Measurements from ENCODE around the gene NCS1. TPM values are rescaled to one million over a fixed set of nuclear protein-coding genes. Genes with fewer than 3 reads are reported as not detected.

The NCS1 gene
- total and polyA plus RNA-seq, 5 experiments from 2014 or later = 0.30 TPM; not detected in 4

GRCh38 chr9:130149654-130150286, 22.4 kb upstream of the NCS1 start:
- DNase-seq = no peak
- Mint-ChIP-seq H3K9me3 (no peaks in the 10 kb centered on the region), H3K4me1 (peaks cover 0 to 2% (median 1%) of the 10 kb centered on the region in 4 donors), H3K36me3 (no peaks in the 10 kb centered on the region), H3K27ac (no peak overlapping the region), H3K27me3 (peaks cover 0 to 18% (median 9%) of the 10 kb centered on the region in 5 donors), H3K4me3 (no peak overlapping the region)
- ATAC-seq = no peak
- POLR2A ChIA-PET = no interaction called here

GRCh38 chr9:130150779-130151382, 21.3 kb upstream of the NCS1 start:
- no peaks in the 10 kb centered on the region for H3K36me3 Mint-ChIP-seq
- peaks cover 0 to 13% (median 5%) of the 10 kb centered on the region in 5 donors for H3K27me3 Mint-ChIP-seq
- no peak overlapping the region for H3K4me3 Mint-ChIP-seq
- H3K9me3 Mint-ChIP-seq = no peaks in the 10 kb centered on the region
- ATAC-seq (no peak), DNase-seq (no peak)
- peaks cover 0 to 2% (median 0%) of the 10 kb centered on the region in 4 donors for H3K4me1 Mint-ChIP-seq
- POLR2A ChIA-PET = no interaction called here
- H3K27ac Mint-ChIP-seq = peak overlapping the region in 1 of 10 donors; percentile 38

GRCh38 chr9:130154816-130155215, 17.4 kb upstream of the NCS1 start:
- ATAC-seq (no peak), DNase-seq (no peak)
- Mint-ChIP-seq H3K27ac (no peak overlapping the region), H3K9me3 (no peaks in the 10 kb centered on the region), H3K4me1 (no peaks in the 10 kb centered on the region), H3K4me3 (no peak overlapping the region), H3K27me3 (no peaks in the 10 kb centered on the region), H3K36me3 (no peaks in the 10 kb centered on the region)
- POLR2A ChIA-PET = no interaction called here

DNA sequence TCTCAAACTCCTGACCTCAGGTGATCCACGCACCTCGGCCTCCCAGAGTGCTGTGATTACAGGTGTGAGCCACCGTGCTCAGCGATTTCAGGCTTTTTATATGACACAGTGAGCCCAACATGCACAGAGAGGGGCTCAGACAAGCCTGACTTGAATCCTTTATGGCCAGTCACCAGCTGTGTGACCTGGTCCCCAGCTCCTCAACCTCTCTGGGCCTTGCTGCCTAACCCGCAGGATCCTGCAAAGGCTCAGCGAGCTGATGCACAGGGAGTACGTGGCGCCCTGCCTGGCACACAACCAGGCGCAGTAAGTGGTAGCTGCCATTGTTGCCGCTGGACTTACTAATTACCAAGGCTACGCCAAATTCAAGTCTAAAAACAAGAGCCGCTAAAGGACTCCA, 16.6 kb upstream of the NCS1 start:
- no peak overlapping the region for H3K27ac Mint-ChIP-seq
- no peaks in the 10 kb centered on the region for H3K27me3 Mint-ChIP-seq
- H3K36me3 Mint-ChIP-seq = no peaks in the 10 kb centered on the region
- no peak overlapping the region for H3K4me3 Mint-ChIP-seq
- no peak for DNase-seq
- no peaks in the 10 kb centered on the region for H3K4me1 Mint-ChIP-seq
- H3K9me3 Mint-ChIP-seq = no peaks in the 10 kb centered on the region
- ATAC-seq = no peak
- POLR2A ChIA-PET = no interaction called here

DNA sequence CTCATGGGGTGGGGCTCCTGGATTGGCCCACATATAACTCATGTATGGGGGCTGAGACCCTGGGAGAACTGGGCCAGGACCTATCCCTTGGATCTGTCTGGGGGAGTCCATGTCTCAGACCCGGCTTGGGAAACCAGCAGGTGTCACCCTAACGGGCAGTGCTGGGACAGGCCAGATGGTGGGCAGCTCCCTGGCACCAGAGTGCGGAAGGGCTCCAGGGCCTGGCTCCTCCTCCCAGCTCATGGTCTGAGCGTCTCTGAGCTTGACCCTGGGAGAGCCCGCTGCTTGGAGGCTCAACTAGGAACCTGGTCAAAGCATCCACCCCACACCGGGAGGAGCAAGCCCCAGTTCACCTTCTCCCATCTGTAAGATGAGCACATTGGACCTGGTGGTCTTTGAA, 15.5 kb upstream of the NCS1 start:
- Mint-ChIP-seq H3K27ac (no peak overlapping the region), H3K4me3 (no peak overlapping the region), H3K36me3 (no peaks in the 10 kb centered on the region), H3K9me3 (no peaks in the 10 kb centered on the region), H3K4me1 (no peaks in the 10 kb centered on the region), H3K27me3 (no peaks in the 10 kb centered on the region)
- DNase-seq = no peak
- ATAC-seq = no peak
- POLR2A ChIA-PET = no interaction called here

DNA sequence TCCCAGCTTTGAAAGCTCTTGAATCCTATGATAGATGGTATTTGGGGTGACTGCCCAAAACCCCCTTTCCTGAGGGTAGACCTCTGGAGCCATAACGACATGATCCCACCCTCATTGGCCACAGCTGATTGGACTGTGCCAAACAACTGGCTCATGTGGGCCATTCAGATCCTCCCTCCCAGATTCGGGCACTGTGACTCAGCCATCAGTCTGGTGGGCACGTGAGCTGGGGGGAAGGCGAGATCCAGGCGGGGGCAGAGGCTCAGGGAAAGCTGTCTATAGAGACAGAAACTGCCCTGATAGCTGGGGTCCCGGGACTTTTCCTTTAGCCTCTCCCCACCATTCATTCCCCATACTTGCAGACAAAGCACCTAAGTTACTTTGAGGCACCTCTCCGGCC, 15.1 kb upstream of the NCS1 start:
- ATAC-seq = no peak
- Mint-ChIP-seq H3K27ac (no peak overlapping the region), H3K4me3 (no peak overlapping the region), H3K9me3 (no peaks in the 10 kb centered on the region), H3K4me1 (no peaks in the 10 kb centered on the region), H3K36me3 (no peaks in the 10 kb centered on the region), H3K27me3 (no peaks in the 10 kb centered on the region)
- DNase-seq = no peak
- POLR2A ChIA-PET = no interaction called here

DNA sequence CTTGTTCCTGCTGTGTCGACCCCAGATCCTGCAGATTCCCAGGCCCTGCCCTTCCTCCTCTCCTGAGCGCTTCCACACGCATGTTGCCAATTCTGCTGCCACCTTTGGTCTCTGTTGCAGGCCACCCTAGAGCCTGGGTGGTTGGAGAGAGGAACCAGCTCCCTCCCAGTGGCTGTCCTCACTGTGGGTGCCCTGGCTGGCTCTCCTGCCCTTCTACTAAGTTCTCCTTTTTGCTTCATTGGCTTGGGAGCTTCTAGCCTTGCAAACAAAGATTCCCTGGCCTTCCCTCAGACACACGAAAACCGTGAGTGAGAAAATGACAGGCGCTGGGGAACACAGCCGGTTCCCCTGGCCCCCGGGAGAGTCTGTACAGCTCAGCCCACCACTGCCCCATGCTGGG, 14.2 kb upstream of the NCS1 start:
- POLR2A ChIA-PET = no interaction called here
- H3K4me3 Mint-ChIP-seq = no peak overlapping the region
- ATAC-seq (no peak), DNase-seq (no peak)
- H3K27ac Mint-ChIP-seq = peak overlapping the region in 1 of 10 donors; percentile 51
- H3K9me3 Mint-ChIP-seq = no peaks in the 10 kb centered on the region
- no peaks in the 10 kb centered on the region for H3K36me3 Mint-ChIP-seq
- no peaks in the 10 kb centered on the region for H3K4me1 Mint-ChIP-seq
- no peaks in the 10 kb centered on the region for H3K27me3 Mint-ChIP-seq

- DNase-seq (no peak), ATAC-seq (no peak)
- Mint-ChIP-seq H3K36me3 (no peaks in the 10 kb centered on the region), H3K4me1 (no peaks in the 10 kb centered on the region), H3K4me3 (no peak overlapping the region), H3K9me3 (no peaks in the 10 kb centered on the region), H3K27me3 (no peaks in the 10 kb centered on the region), H3K27ac (no peak overlapping the region)
- POLR2A ChIA-PET = no interaction called here
Observed at GRCh38 chr9:130159057-130159456, 13.1 kb upstream of the NCS1 start.

DNA sequence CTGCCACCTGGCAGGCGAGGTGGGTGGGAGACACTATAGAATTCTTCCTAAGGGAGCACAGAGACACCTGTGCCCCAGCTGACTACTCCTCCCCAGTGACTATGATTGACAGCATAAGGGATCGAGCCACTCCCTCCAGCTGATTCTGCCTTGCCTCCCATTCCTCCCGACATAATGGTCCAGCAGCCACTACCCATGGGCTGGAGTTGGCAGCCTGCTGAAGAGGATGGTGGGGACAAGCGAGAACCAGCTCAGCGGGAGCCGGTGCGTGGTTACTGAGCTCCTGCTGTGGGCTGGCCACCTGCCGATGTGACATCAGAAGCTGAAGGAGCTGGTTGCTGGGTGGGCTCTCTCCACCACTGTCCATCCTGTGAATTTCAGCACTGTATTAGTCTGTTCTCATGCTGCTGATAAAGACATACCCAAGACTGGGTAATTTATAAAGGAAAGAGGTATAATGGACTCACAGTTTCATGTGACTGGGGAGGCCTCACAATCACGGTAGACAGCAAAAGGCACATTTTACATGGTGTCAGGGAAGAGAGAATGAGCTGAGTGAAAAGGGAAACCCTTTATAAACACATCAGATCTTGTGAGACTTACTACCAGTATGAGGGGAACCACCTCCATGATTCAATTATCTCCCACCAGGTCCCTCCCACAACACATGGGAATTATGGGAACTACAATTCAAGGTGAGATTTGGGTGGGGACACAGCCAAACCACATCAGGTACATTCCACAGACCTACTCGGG, 12.1 kb upstream of the NCS1 start:
- POLR2A ChIA-PET = no interaction called here
- Mint-ChIP-seq H3K4me3 (no peak overlapping the region), H3K27ac (peak overlapping the region in 1 of 10 donors; percentile 31), H3K27me3 (no peaks in the 10 kb centered on the region), H3K4me1 (no peaks in the 10 kb centered on the region), H3K9me3 (no peaks in the 10 kb centered on the region), H3K36me3 (no peaks in the 10 kb centered on the region)
- ATAC-seq (no peak), DNase-seq (no peak)

- DNase-seq (no peak), ATAC-seq (no peak)
- H3K36me3 Mint-ChIP-seq = no peaks in the 10 kb centered on the region
- H3K4me3 Mint-ChIP-seq = no peak overlapping the region
- H3K27ac Mint-ChIP-seq = peak overlapping the region in 1 of 10 donors; percentile 67
- H3K9me3 Mint-ChIP-seq = no peaks in the 10 kb centered on the region
- H3K27me3 Mint-ChIP-seq = no peaks in the 10 kb centered on the region
- POLR2A ChIA-PET = interaction anchor here (0.8 kb wide), 1 partner anchor 26 kb away, joined by 3 read pairs; no protein-coding TSS in a partner anchor
- no peaks in the 10 kb centered on the region for H3K4me1 Mint-ChIP-seq
Observed at GRCh38 chr9:130160862-130161470, 11.2 kb upstream of the NCS1 start.

GRCh38 chr9:130165579-130165978, 6.6 kb upstream of the NCS1 start:
- Mint-ChIP-seq H3K4me1 (peaks cover 3 to 8% (median 5%) of the 10 kb centered on the region in 4 donors), H3K27ac (no peak overlapping the region), H3K36me3 (no peaks in the 10 kb centered on the region), H3K9me3 (no peaks in the 10 kb centered on the region), H3K27me3 (peaks cover 0 to 1% (median 0%) of the 10 kb centered on the region in 5 donors), H3K4me3 (no peak overlapping the region)
- DNase-seq = no peak
- POLR2A ChIA-PET = no interaction called here
- no peak for ATAC-seq

DNA sequence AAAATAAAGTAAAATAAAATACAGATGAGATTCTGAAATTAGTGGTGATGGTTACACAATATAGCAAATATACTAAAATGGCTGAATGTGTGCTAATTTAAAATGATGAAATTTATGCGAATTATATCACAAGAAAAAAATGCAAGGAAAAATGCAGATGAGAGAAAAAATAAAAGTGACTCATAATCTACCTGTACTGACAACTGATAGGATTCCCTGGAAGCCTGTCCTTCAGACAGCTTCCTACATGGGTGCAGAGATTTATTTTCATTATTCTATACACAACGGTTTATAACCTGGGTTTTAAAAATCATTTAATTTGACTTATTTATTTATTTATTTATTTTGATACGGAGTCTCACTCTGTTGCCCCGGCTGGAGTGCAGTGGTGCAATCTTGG, 5.8 kb upstream of the NCS1 start:
- ATAC-seq = no peak
- Mint-ChIP-seq H3K36me3 (no peaks in the 10 kb centered on the region), H3K27ac (no peak overlapping the region), H3K4me3 (no peak overlapping the region), H3K27me3 (peaks cover 0 to 6% (median 2%) of the 10 kb centered on the region in 5 donors), H3K4me1 (peaks cover 6 to 14% (median 9%) of the 10 kb centered on the region in 4 donors), H3K9me3 (no peaks in the 10 kb centered on the region)
- POLR2A ChIA-PET = interaction anchor here (0.6 kb wide), 1 partner anchor 69 kb away, joined by 5 read pairs; no protein-coding TSS in a partner anchor
- no peak for DNase-seq

DNA sequence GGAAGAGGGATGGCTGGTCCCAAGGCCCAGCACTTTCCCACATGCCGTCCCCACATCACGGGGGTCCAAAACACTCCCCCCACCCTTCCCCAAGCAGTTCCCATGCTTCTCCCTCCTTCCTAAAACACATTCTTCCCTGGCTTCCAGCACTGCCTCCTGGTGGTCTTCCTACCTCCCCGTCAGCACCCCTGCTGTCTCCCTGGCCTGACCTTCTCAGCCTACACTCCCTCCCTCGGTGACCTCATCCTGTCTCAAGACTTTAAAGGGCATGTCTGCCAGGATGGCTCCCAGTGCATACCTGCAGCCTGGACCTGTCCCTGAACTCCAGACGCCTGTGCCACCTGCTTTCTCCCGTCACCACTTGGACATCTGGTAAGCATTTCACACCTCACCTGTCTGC, 4.3 kb upstream of the NCS1 start:
- Mint-ChIP-seq H3K4me1 (peaks cover 6 to 14% (median 10%) of the 10 kb centered on the region in 4 donors), H3K4me3 (no peak overlapping the region), H3K9me3 (no peaks in the 10 kb centered on the region), H3K27ac (no peak overlapping the region), H3K36me3 (no peaks in the 10 kb centered on the region), H3K27me3 (peaks cover 0 to 8% (median 2%) of the 10 kb centered on the region in 5 donors)
- POLR2A ChIA-PET = no interaction called here
- DNase-seq (no peak), ATAC-seq (no peak)

Data from naive thymus-derived CD8-positive, alpha-beta T cell (primary cell).